Adrenal gland (tissue), 5 donors: ENCODE results near the gene ANKS1B.

Source experiments
- CTCF ChIP-seq, 6 experiments: fragments of 450-650 bp in 4 of 6; fragments of 200-600 bp in 2 of 6; sonication (generic) in 1 of 6; IDR thresholded peaks; 1 replicate in 5 of 6; 2 replicates in 1 of 6; pipeline versions ENCODE4 v1.5.1 to v1.8.0; 2016 to 2021; ENCODE audit warnings: antibody characterized with exemption in 6 of 6, mild to moderate bottlenecking in 2 of 6, moderate library complexity in 1 of 6
- POLR2A ChIP-seq, 2 donors: fragments of 450-650 bp; IDR thresholded peaks; one replicate each; pipeline ENCODE4 v1.6.1; 2017; ENCODE audit warnings: antibody characterized with exemption in 2 of 2, mild to moderate bottlenecking in 2 of 2, moderate library complexity in 1 of 2
- donor health status: DM: no; HTN: no; CAD: no.

GRCh38 chr12:99875081-99875480 is 109.7 kb downstream of the ANKS1B start:
- TF ChIP-seq CTCF (IDR thresholded peaks at IDR 0.05) (no peak), POLR2A (IDR thresholded peaks at IDR 0.05) (no peak)
